BLaER1 (cell line): ENCODE results near the gene SLC6A4.

Experiments
- H3K27ac ChIP-seq: shearing (Covaris generic); formaldehyde crosslinking; 2 replicates; pipeline ENCODE4 v1.8.1; 2022
- H3K27me3 ChIP-seq: shearing (Covaris generic); formaldehyde crosslinking; 2 replicates; pipeline ENCODE4 v1.8.1; 2022
- H3K36me3 ChIP-seq: shearing (Covaris generic); formaldehyde crosslinking; 2 replicates; pipeline ENCODE4 v1.8.1; 2022
- H3K4me1 ChIP-seq: shearing (Covaris generic); formaldehyde crosslinking; 2 replicates; pipeline ENCODE4 v1.8.1; 2022
- H3K4me2 ChIP-seq: shearing (Covaris generic); formaldehyde crosslinking; 2 replicates; pipeline ENCODE4 v1.8.1; 2022
- H3K4me3 ChIP-seq: shearing (Covaris generic); formaldehyde crosslinking; 2 replicates; pipeline ENCODE4 v1.8.1; 2022
- H3K9ac ChIP-seq: shearing (Covaris generic); formaldehyde crosslinking; 2 replicates; pipeline ENCODE4 v1.8.1; 2022
- H3K9me3 ChIP-seq: shearing (Covaris generic); formaldehyde crosslinking; 2 replicates; pipeline ENCODE4 v1.8.1; 2022
- H4K20me1 ChIP-seq: shearing (Covaris generic); formaldehyde crosslinking; 2 replicates; pipeline ENCODE4 v1.8.1; 2022
- Cebpa-rat ChIP-seq: shearing (Covaris generic); IDR thresholded peaks from 2 replicates; pipeline ENCODE4 v1.8.1; 2022

SLC6A4 gene

GRCh38 chr17:30224419-30224960 lies 11.0 kb downstream of the SLC6A4 start:
- no peaks in the 10 kb centered on the region for H3K36me3 ChIP-seq
- no peak overlapping the region for H3K4me2 ChIP-seq
- H3K9ac ChIP-seq, result no peak overlapping the region
- H3K27me3 ChIP-seq, result no peaks in the 10 kb centered on the region
- no peak overlapping the region for H3K27ac ChIP-seq
- no peaks in the 10 kb centered on the region for H4K20me1 ChIP-seq
- TF ChIP-seq Cebpa-rat, result no peak
- no peaks in the 10 kb centered on the region for H3K9me3 ChIP-seq
- H3K4me3 ChIP-seq, result no peak overlapping the region
- peaks cover 18% of the 10 kb centered on the region for H3K4me1 ChIP-seq

- H3K4me2 ChIP-seq, result no peak overlapping the region
- no peaks in the 10 kb centered on the region for H3K36me3 ChIP-seq
- no peaks in the 10 kb centered on the region for H3K27me3 ChIP-seq
- no peaks in the 10 kb centered on the region for H4K20me1 ChIP-seq
- H3K4me1 ChIP-seq, result peaks cover 4% of the 10 kb centered on the region
- no peak overlapping the region for H3K4me3 ChIP-seq
- H3K9ac ChIP-seq, result no peak overlapping the region
- no peak overlapping the region for H3K27ac ChIP-seq
- no peak for TF ChIP-seq Cebpa-rat
- H3K9me3 ChIP-seq, result no peaks in the 10 kb centered on the region
Observed at GRCh38 chr17:30222721-30223175, 12.7 kb downstream of the SLC6A4 start.

- TF ChIP-seq Cebpa-rat, result no peak
- Histone ChIP-seq H3K4me2 (no peak overlapping the region), H3K36me3 (no peaks in the 10 kb centered on the region), H3K27me3 (no peaks in the 10 kb centered on the region), H3K4me1 (no peaks in the 10 kb centered on the region), H3K4me3 (no peak overlapping the region), H3K9ac (no peak overlapping the region), H3K27ac (no peak overlapping the region), H3K9me3 (no peaks in the 10 kb centered on the region), H4K20me1 (no peaks in the 10 kb centered on the region)
Observed at GRCh38 chr17:30222251-30222650, 13.2 kb downstream of the SLC6A4 start.

- Histone ChIP-seq H3K4me2 (no peak overlapping the region), H3K4me1 (no peaks in the 10 kb centered on the region), H4K20me1 (no peaks in the 10 kb centered on the region), H3K36me3 (no peaks in the 10 kb centered on the region), H3K9me3 (no peaks in the 10 kb centered on the region), H3K27me3 (no peaks in the 10 kb centered on the region), H3K27ac (no peak overlapping the region), H3K4me3 (no peak overlapping the region), H3K9ac (no peak overlapping the region)
- TF ChIP-seq Cebpa-rat, result no peak
Observed at GRCh38 chr17:30221346-30221745, 14.2 kb downstream of the SLC6A4 start.

- no peaks in the 10 kb centered on the region for H3K9me3 ChIP-seq
- H3K36me3 ChIP-seq, result no peaks in the 10 kb centered on the region
- no peak overlapping the region for H3K9ac ChIP-seq
- H3K27me3 ChIP-seq, result no peaks in the 10 kb centered on the region
- no peak overlapping the region for H3K27ac ChIP-seq
- H3K4me1 ChIP-seq, result no peaks in the 10 kb centered on the region
- no peak overlapping the region for H3K4me3 ChIP-seq
- H3K4me2 ChIP-seq, result no peak overlapping the region
- TF ChIP-seq Cebpa-rat, result no peak
- H4K20me1 ChIP-seq, result no peaks in the 10 kb centered on the region
Observed at GRCh38 chr17:30220414-30220813, 15.1 kb downstream of the SLC6A4 start.

GRCh38 chr17:30219833-30220232 lies 15.7 kb downstream of the SLC6A4 start:
- no peak for TF ChIP-seq Cebpa-rat
- no peak overlapping the region for H3K27ac ChIP-seq
- no peaks in the 10 kb centered on the region for H3K9me3 ChIP-seq
- no peak overlapping the region for H3K9ac ChIP-seq
- no peaks in the 10 kb centered on the region for H3K27me3 ChIP-seq
- no peaks in the 10 kb centered on the region for H3K36me3 ChIP-seq
- H3K4me1 ChIP-seq, result no peaks in the 10 kb centered on the region
- H3K4me2 ChIP-seq, result no peak overlapping the region
- H4K20me1 ChIP-seq, result no peaks in the 10 kb centered on the region
- no peak overlapping the region for H3K4me3 ChIP-seq

GRCh38 chr17:30219315-30219714 lies 16.2 kb downstream of the SLC6A4 start:
- Histone ChIP-seq H3K27ac (no peak overlapping the region), H3K4me2 (no peak overlapping the region), H3K36me3 (no peaks in the 10 kb centered on the region), H3K4me1 (no peaks in the 10 kb centered on the region), H3K4me3 (no peak overlapping the region), H3K9me3 (no peaks in the 10 kb centered on the region), H3K9ac (no peak overlapping the region), H4K20me1 (no peaks in the 10 kb centered on the region), H3K27me3 (no peaks in the 10 kb centered on the region)
- TF ChIP-seq Cebpa-rat, result no peak

- H3K9me3 ChIP-seq, result no peaks in the 10 kb centered on the region
- no peak overlapping the region for H3K4me2 ChIP-seq
- no peaks in the 10 kb centered on the region for H3K4me1 ChIP-seq
- H3K27ac ChIP-seq, result no peak overlapping the region
- H3K9ac ChIP-seq, result no peak overlapping the region
- no peak overlapping the region for H3K4me3 ChIP-seq
- no peak for TF ChIP-seq Cebpa-rat
- no peaks in the 10 kb centered on the region for H3K27me3 ChIP-seq
- H3K36me3 ChIP-seq, result no peaks in the 10 kb centered on the region
- no peaks in the 10 kb centered on the region for H4K20me1 ChIP-seq
Observed at GRCh38 chr17:30218799-30219198, 16.7 kb downstream of the SLC6A4 start.

- Histone ChIP-seq H3K27ac (no peak overlapping the region), H3K4me2 (no peak overlapping the region), H3K9ac (no peak overlapping the region), H3K27me3 (no peaks in the 10 kb centered on the region), H3K9me3 (no peaks in the 10 kb centered on the region), H3K36me3 (no peaks in the 10 kb centered on the region), H4K20me1 (no peaks in the 10 kb centered on the region), H3K4me3 (no peak overlapping the region), H3K4me1 (no peaks in the 10 kb centered on the region)
- TF ChIP-seq Cebpa-rat, result no peak
Observed at GRCh38 chr17:30217746-30218245, 17.7 kb downstream of the SLC6A4 start.

GRCh38 chr17:30217054-30217453 lies 18.4 kb downstream of the SLC6A4 start:
- Histone ChIP-seq H3K9me3 (no peaks in the 10 kb centered on the region), H3K27ac (no peak overlapping the region), H3K36me3 (no peaks in the 10 kb centered on the region), H3K4me1 (no peaks in the 10 kb centered on the region), H3K9ac (no peak overlapping the region), H3K4me2 (no peak overlapping the region), H3K4me3 (no peak overlapping the region), H4K20me1 (no peaks in the 10 kb centered on the region), H3K27me3 (no peaks in the 10 kb centered on the region)
- TF ChIP-seq Cebpa-rat, result no peak

GRCh38 chr17:30212750-30213149 lies 22.7 kb downstream of the SLC6A4 start:
- Histone ChIP-seq H3K27ac (no peak overlapping the region), H3K4me2 (no peak overlapping the region)
- TF ChIP-seq Cebpa-rat, result no peak

More at GRCh38 chr17:30212750-30213149, 22.7 kb downstream of the SLC6A4 start:
- Histone ChIP-seq H3K4me3 (no peak overlapping the region), H3K27me3 (no peaks in the 10 kb centered on the region), H3K36me3 (no peaks in the 10 kb centered on the region), H3K4me1 (peaks cover 10% of the 10 kb centered on the region), H3K9ac (no peak overlapping the region), H3K9me3 (no peaks in the 10 kb centered on the region), H4K20me1 (no peaks in the 10 kb centered on the region)
